Uterus (tissue), 2 donors: ENCODE results near the gene GRPR.

ENCODE experiments used
- CTCF ChIP-seq, 4 experiments: fragments of 200-600 bp in 2 of 4; fragments of 450-650 bp in 2 of 4; sonication (generic) in 2 of 4; IDR thresholded peaks; one replicate each; pipeline ENCODE4 v1.5.1; 2016 to 2019; ENCODE audit warnings: antibody characterized with exemption in 4 of 4, mild to moderate bottlenecking in 2 of 4, moderate library complexity in 1 of 4
- POLR2A ChIP-seq, 2 donors: fragments of 450-650 bp; IDR thresholded peaks; one replicate each; pipeline ENCODE4 v1.6.1; 2016; ENCODE audit warnings: antibody characterized with exemption in 2 of 2, mild to moderate bottlenecking in 1 of 2, moderate library complexity in 1 of 2

- TF ChIP-seq CTCF (IDR thresholded peaks at IDR 0.05) (no peak), POLR2A (IDR thresholded peaks at IDR 0.05) (no peak)
Observed at GRCh38 chrX:16155581-16156096, 32.3 kb downstream of the GRPR start.
